Stimulated activated CD8-positive, alpha-beta memory T cell treated with anti-CD3 and anti-CD28 coated beads, Interleukin-4, amount 100 ng/mL, for 48 hours (primary cell): Measurements from ENCODE around the gene NDNF.

Experiments
- DNase-seq: peaks from one replicate; pipeline ENCODE4 v3.0.0-alpha.2; 2020

NDNF gene

GRCh38 chr4:121070696-121071639 lies 1.4 kb downstream of the NDNF start:
- DNase-seq, result peak; percentile 44

- no peak for DNase-seq
These were observed 2.1 kb downstream of the NDNF start for GRCh38 chr4:121070274-121070673.

- DNase-seq, result no peak
These were observed 2.9 kb downstream of the NDNF start for GRCh38 chr4:121069430-121069829.

- DNase-seq, result no peak
These were observed 7.9 kb downstream of the NDNF start for GRCh38 chr4:121064482-121064881.

DNA sequence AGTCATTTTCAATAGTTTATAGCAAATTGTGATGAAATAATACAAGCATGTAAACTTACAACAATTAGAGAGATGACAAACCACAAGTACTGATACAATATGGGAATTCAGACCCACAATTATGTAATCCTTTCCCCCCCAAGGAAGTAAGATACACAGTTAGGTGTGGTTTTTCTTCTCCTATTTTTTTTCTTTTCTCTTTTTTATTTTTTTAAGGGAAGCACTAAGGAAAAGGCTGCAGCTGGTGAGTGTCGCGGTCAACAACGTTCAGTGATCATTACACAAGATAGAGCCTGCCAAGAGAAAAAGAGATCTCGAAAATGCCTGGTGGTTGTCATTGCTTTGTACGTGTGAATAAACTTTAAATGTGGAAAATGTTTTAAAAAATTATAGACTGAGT lies 9.8 kb downstream of the NDNF start:
- DNase-seq, result no peak

DNA sequence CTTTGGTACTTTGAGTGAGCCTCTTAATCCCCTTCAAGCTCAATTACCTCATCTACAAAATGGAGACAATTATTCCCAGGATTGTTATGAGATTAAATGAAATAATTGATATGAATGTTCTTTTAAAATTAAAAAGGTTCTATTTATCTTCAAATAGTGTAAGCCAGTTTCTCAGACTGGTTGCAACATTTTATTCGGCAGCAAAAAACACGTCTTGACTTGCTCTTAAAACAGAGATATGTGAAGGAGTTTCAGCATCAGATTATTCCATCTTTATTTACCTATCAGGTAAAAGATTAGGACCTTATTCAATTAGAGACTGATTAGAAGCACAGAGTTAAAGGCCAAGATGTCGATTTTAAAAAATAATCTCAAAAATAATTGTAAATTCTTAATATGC lies 10.5 kb downstream of the NDNF start:
- DNase-seq, result no peak

GRCh38 chr4:121061215-121061614 lies 11.1 kb downstream of the NDNF start:
- no peak for DNase-seq

DNA sequence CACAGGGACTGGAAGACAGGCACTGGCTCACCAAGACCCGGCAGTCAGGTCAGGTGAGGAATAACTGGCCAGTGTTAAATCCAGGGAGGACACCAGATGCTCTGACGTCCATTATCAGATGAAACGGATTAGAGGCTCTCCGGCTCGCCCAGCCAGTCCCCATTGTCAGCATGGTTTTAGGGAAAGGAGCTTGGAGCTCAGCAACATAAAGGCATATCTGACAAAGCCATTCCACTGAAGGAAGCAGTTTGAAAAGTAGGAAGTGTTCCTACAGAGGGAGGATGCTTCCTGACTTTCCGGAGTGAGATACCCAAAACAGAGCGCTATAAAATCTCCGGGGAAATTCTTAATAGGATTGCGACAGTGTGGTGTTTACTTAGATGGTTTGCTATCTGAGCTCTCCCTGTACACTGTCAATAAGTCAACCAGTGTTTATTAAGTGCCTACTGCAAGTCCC lies 14.8 kb downstream of the NDNF start:
- DNase-seq, result no peak

DNA sequence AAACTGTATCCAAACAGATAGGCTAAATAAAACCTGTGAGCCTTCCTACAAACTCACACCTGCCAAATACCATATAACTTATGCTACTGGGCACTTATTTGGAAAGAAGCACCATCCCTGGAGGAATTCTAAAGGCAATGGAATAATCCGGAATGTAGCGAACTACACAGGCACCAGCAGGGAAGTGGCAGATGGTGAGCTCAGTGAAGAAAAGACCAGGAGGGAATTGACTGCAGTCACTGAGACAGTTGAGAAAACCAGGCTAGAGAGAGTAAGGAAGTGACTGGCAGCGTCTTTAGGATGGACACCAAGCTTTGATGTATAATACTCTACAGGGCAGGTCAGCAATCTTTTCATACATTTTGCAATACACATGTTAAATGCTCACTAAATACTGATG lies 16.3 kb downstream of the NDNF start:
- DNase-seq, result no peak

- DNase-seq, result no peak
These were observed 18.0 kb downstream of the NDNF start for GRCh38 chr4:121054373-121054772.

- no peak for DNase-seq
These were observed 18.7 kb downstream of the NDNF start for GRCh38 chr4:121053601-121054143.

DNA sequence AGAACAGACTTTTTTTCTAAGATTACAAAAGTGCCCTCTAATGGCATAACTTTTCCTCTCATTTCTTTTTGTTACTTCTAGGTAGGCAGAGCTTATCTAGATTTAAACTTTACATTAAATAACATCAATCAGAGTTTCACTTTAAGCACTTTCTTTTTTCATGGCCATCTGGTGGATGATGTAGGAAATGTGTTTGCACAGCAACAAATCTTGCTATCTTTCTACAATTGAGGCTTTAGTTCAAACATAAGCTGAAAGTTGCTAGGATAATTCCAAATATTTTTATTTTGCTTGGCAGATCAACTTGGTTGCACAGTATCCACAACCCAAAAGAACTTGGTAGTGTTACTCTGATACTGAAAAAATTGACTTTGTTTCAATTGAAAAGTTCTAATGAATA lies 22.0 kb downstream of the NDNF start:
- no peak for DNase-seq

- no peak for DNase-seq
These were observed 23.2 kb downstream of the NDNF start for GRCh38 chr4:121049072-121049599.

- no peak for DNase-seq
These were observed 24.2 kb downstream of the NDNF start for GRCh38 chr4:121048165-121048564.

- peak; percentile 32 for DNase-seq
These were observed 30.8 kb downstream of the NDNF start for GRCh38 chr4:121041307-121042090.

- no peak for DNase-seq
These were observed 38.3 kb downstream of the NDNF start for GRCh38 chr4:121034017-121034416.

- no peak for DNase-seq
These were observed 41.6 kb downstream of the NDNF start for GRCh38 chr4:121030711-121031110.

- DNase-seq, result no peak
These were observed 42.2 kb downstream of the NDNF start for GRCh38 chr4:121030131-121030530.

DNA sequence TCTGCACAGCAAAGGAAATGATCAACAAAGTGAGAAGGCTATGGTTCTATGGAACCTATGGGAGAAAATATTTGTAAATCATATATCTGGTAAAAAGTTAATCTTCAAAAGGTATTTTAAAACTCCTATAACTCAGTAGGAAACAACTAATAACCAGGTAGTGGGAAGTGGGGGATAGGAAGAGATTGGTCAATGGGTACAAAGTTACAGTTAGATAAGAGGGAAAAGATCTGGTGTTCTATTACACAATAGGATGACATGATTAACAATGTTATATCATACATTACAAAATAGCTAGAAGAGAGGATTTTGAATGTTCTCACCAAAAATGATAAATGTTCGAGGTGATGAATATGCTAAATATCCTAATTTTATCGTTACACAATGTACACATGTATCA lies 46.3 kb downstream of the NDNF start:
- DNase-seq, result no peak

DNA sequence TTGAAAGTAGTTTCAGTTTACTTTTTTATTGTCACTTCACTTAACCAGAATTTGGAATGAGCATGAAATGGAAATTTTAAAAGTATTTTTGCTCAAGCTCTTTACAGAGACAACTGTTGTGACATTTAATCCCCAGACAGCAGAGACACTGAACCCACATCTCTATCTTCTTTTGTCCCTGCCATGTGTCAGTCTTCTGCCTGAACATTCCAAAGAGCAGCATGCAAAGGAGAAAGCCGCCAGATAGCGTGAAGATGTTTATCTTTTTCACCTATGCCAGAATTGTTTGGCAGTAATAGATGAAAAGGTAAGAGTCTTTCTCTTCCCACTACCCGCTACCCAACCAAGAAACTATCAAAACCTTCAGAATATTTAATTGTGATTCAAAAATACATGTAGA lies 46.8 kb downstream of the NDNF start:
- no peak for DNase-seq

DNA sequence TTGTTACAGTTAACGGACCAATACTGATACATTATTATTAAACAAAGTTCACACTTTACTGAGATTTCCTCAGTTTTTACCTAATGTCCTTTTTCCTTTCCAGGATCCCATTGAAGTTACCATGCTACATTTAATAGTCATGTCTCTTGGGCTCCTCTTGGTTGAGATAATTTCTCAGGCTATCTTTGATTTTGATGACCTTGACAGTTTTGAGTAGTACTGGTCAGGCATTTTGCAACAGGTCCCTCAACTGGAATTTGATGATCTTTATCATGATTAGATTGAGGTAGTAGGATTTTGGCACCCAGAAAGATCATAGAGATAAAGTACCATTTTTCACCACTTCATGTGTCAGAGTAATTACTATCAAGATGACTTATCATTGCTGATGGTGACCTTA lies 53.8 kb downstream of the NDNF start:
- no peak for DNase-seq

- no peak for DNase-seq
These were observed 55.7 kb downstream of the NDNF start for GRCh38 chr4:121016611-121017010.

- DNase-seq, result no peak
These were observed 56.9 kb downstream of the NDNF start for GRCh38 chr4:121015421-121015820.
